WTC11 (cell line): ENCODE data around the gene ELMO1.

Experiments
- CTCF ChIP-seq: fragments of 200-600 bp; IDR thresholded peaks from 2 replicates; pipeline ENCODE4 v1.8.0; 2022; ENCODE audit warnings: antibody characterized with exemption
- NFE2L1 ChIP-seq: sonication (generic); formaldehyde crosslinking; IDR thresholded peaks from 2 replicates; pipeline ENCODE4 v1.8.1; 2023; ENCODE audit warnings: missing genetic modification reagents
- TF ChIP-seq, protein P1 (sequence below): sonication (generic); formaldehyde crosslinking; IDR thresholded peaks from 2 replicates; pipeline ENCODE4 v1.8.1; 2023; ENCODE audit warnings: mild to moderate bottlenecking, moderate library complexity, missing genetic modification reagents

GRCh38 chr7:36898186-36898585 is 550.5 kb downstream of the ELMO1 start:
- TF ChIP-seq, protein P1, sequence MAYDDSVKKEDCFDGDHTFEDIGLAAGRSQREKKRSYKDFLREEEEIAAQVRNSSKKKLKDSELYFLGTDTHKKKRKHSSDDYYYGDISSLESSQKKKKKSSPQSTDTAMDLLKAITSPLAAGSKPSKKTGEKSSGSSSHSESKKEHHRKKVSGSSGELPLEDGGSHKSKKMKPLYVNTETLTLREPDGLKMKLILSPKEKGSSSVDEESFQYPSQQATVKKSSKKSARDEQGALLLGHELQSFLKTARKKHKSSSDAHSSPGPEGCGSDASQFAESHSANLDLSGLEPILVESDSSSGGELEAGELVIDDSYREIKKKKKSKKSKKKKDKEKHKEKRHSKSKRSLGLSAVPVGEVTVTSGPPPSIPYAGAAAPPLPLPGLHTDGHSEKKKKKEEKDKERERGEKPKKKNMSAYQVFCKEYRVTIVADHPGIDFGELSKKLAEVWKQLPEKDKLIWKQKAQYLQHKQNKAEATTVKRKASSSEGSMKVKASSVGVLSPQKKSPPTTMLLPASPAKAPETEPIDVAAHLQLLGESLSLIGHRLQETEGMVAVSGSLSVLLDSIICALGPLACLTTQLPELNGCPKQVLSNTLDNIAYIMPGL (CRISPR knock-in tag), result no peak
- no peak for TF ChIP-seq NFE2L1 (CRISPR knock-in tag)
- no peak for TF ChIP-seq CTCF
